ENCODE data around the gene KCNQ1. TPM values are rescaled to one million over a fixed set of nuclear protein-coding genes. Genes with fewer than 3 reads are reported as not detected.

KCNQ1 gene
- total and polyA plus RNA-seq, 2 of the 13 experiments (the other 11 are each of a cell fraction or from before 2014, with no cell fraction given), result 0.02 to 0.08 TPM

- TF ChIP-seq ZNF781 (CRISPR knock-in tag; IDR thresholded peaks at IDR 0.05; ENCODE audit: borderline replicate concordance, not compliant biosample characterization), result no peak
- TF ChIP-seq, protein P1, sequence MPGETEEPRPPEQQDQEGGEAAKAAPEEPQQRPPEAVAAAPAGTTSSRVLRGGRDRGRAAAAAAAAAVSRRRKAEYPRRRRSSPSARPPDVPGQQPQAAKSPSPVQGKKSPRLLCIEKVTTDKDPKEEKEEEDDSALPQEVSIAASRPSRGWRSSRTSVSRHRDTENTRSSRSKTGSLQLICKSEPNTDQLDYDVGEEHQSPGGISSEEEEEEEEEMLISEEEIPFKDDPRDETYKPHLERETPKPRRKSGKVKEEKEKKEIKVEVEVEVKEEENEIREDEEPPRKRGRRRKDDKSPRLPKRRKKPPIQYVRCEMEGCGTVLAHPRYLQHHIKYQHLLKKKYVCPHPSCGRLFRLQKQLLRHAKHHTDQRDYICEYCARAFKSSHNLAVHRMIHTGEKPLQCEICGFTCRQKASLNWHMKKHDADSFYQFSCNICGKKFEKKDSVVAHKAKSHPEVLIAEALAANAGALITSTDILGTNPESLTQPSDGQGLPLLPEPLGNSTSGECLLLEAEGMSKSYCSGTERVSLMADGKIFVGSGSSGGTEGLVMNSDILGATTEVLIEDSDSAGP (CRISPR knock-in tag; IDR thresholded peaks at IDR 0.05; ENCODE audit: borderline replicate concordance), result no peak
- no peak for TF ChIP-seq CREM (IDR thresholded peaks at IDR 0.05)
- TF ChIP-seq CREM (CRISPR knock-in tag; IDR thresholded peaks at IDR 0.05), result no peak
- no peak for TF ChIP-seq NR2F1 (CRISPR knock-in tag; IDR thresholded peaks at IDR 0.05)
- no peak for TF ChIP-seq ZNF382 (CRISPR knock-in tag; IDR thresholded peaks at IDR 0.05; ENCODE audit: borderline replicate concordance)
- TF ChIP-seq, protein P2, sequence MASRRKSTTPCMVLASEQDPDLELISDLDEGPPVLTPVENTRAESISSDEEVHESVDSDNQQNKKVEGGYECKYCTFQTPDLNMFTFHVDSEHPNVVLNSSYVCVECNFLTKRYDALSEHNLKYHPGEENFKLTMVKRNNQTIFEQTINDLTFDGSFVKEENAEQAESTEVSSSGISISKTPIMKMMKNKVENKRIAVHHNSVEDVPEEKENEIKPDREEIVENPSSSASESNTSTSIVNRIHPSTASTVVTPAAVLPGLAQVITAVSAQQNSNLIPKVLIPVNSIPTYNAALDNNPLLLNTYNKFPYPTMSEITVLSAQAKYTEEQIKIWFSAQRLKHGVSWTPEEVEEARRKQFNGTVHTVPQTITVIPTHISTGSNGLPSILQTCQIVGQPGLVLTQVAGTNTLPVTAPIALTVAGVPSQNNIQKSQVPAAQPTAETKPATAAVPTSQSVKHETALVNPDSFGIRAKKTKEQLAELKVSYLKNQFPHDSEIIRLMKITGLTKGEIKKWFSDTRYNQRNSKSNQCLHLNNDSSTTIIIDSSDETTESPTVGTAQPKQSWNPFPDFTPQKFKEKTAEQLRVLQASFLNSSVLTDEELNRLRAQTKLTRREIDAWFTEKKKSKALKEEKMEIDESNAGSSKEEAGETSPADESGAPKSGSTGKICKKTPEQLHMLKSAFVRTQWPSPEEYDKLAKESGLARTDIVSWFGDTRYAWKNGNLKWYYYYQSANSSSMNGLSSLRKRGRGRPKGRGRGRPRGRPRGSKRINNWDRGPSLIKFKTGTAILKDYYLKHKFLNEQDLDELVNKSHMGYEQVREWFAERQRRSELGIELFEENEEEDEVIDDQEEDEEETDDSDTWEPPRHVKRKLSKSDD (CRISPR knock-in tag; IDR thresholded peaks at IDR 0.05; ENCODE audit: low read depth), result no peak
- no peak for TF ChIP-seq SP4 (CRISPR knock-in tag; IDR thresholded peaks at IDR 0.05)
- no peak for TF ChIP-seq ZNF674 (CRISPR knock-in tag; IDR thresholded peaks at IDR 0.05; ENCODE audit: low read depth)
- no peak for TF ChIP-seq IKZF1 (IDR thresholded peaks at IDR 0.05)
These were observed 374.5 kb downstream of the KCNQ1 start (continued) for GRCh38 chr11:2819316-2819715.

All from HepG2 (cell line).